ENCODE measurements around the gene SORCS2.

DNA sequence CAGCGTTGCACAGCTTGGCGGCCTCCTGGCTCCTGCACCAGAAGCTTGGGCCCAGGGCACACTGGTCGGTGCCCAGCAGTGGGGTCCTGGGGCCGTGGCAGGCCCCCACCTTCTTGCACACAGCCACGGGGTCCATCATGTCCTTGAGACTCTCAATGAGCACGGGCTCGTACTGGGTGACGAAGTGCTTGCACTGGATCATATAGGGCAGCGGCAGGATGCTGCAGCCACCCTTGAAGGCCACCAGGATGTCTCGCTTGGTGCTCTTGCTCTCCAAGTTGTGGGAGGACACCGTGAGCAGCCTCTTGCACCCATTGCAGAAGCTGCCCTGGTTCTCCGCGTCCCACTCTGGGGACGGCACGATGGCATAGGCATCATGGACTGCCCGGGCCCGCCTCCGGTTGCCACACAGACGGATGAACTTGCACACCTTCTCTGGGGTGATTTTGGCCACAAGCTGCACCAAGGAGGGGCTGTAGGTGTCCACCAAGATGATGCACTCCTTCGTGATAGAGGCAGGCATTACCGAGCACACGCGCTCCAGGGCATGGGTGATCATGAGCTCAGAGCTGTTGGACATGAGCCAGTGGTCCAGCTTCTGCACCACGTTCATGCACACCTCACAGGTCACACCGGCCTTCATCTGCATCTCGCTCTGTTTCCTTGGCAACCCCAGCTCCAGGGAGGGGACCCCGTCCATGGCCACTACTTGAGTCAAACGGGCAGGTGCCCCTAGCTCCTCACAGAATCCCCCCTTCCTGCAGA, 241.2 kb downstream of the SORCS2 start:
- TF ChIP-seq POLR2AphosphoS5 (IDR thresholded peaks at IDR 0.05; ENCODE audit: low read depth, low read length) = no peak
- no peak for TF ChIP-seq TAF1 (IDR thresholded peaks at IDR 0.05; ENCODE audit: borderline replicate concordance, insufficient read depth, low read length)

All from PFSK-1 (cell line).